ENCODE measurements around the gene MMP19.

- TF ChIP-seq EZH2phosphoT487 (IDR thresholded peaks at IDR 0.05; ENCODE audit: low read depth), result no peak
- TF ChIP-seq CTCF (IDR thresholded peaks at IDR 0.05; ENCODE audit: low read depth, low read length), result no peak
These were observed 18.7 kb upstream of the MMP19 start for GRCh38 chr12:55861396-55861795.

Measured in OCI-LY3 (cell line).